ENCODE results near the gene TNS1. TPM values are rescaled to one million over a fixed set of nuclear protein-coding genes. Genes with fewer than 3 reads are reported as not detected.

The TNS1 gene
- total and polyA plus RNA-seq, 9 of the 15 experiments (the other 6 are each of a cell fraction or from before 2014, with no cell fraction given), result 0.13 to 2.7 (median 0.77) TPM

- no peak for FAIRE-seq
These were observed 166.6 kb downstream of the TNS1 start for GRCh38 chr2:217835931-217836891.

More at GRCh38 chr2:217835931-217836891, 166.6 kb downstream of the TNS1 start:
- no peaks in the 10 kb centered on the region for H3K36me3 ChIP-seq (ENCODE audit: control insufficient read depth, insufficient read depth, low read length)
- no peaks in the 10 kb centered on the region for H3K9me3 ChIP-seq (replicated peaks; ENCODE audit: control insufficient read depth, insufficient read depth, low read depth, low read length)
- in situ Hi-C loops (cut with MboI) (no loop called here), intact Hi-C loops (cut with micrococcal nuclease) (no loop called here)
- H3K9me1 ChIP-seq (ENCODE audit: control insufficient read depth, insufficient read depth, low read length), result no peaks in the 10 kb centered on the region
- no peak overlapping the region for H3K4me3 ChIP-seq
- TF ChIP-seq ZNF41 (CRISPR knock-in tag; conservative IDR thresholded peaks at IDR 0.05) (no peak), CEBPG (CRISPR knock-in tag; IDR thresholded peaks at IDR 0.05) (0 out of 2 replicates have a peak, but pooled peaks have one; percentile 27), CEBPG (tag; conservative IDR thresholded peaks at IDR 0.05 in 1 of 2, IDR thresholded peaks at IDR 0.05 in 1 of 2) (peak in 1 of 2 experiments; percentile 91; a peak in 2 of 4 replicates), FOXJ2 (tag; IDR thresholded peaks at IDR 0.05) (peak; percentile 37; the same call in 1 of the 2 replicates), RFX1 (IDR thresholded peaks at IDR 0.05) (peak; percentile 58), ZFP91 (CRISPR knock-in tag; IDR thresholded peaks at IDR 0.05) (no peak), ATF3 (IDR thresholded peaks at IDR 0.05) (peak; percentile 77), ATF3 (CRISPR knock-in tag; conservative IDR thresholded peaks at IDR 0.05) (no peak), JUND (IDR thresholded peaks at IDR 0.05; ENCODE audit: borderline replicate concordance, low read depth, low read length) (no peak), JUND (tag; IDR thresholded peaks at IDR 0.05; ENCODE audit: borderline replicate concordance, low read depth, low read length) (no peak)
- no peak overlapping the region for H3K4me2 ChIP-seq (ENCODE audit: insufficient read depth, low read length)
- H2AFZ ChIP-seq (ENCODE audit: low read depth, low read length), result peak overlapping the region; percentile 39; the same call in 1 of the 2 replicates
- H3K27me3 ChIP-seq (ENCODE audit: control insufficient read depth in 2 of 2, insufficient read depth in 2 of 2, low read length in 2 of 2), result no peaks in the 10 kb centered on the region
- H3K9ac ChIP-seq (ENCODE audit: insufficient read depth in 1 of 2, low read depth in 2 of 2, low read length in 2 of 2), result no peak overlapping the region
- CTCF ChIA-PET (ENCODE audit: low intra/inter-chr PET ratio), result no interaction called here
- no TSS peak for BruUV-seq (replicated peaks)
- peaks cover 13 to 45% of the 10 kb centered on the region in 2 experiments; a peak in 4 of 5 replicates for H3K4me1 ChIP-seq (replicated peaks in 1 of 2; ENCODE audit: control insufficient read depth in 2 of 2, insufficient read depth in 2 of 2, low read length in 2 of 2)
- no peak overlapping the region; the same call in 2 of the 3 replicates for H3K27ac ChIP-seq (ENCODE audit: extremely low read depth, low read depth, low read length)
- ATAC-seq, result no peak
- WGBS (ENCODE audit: insufficient coverage, low coverage, missing lambda C conversion rate), result 44% methylated on average over 10 of the region's 18 CpGs
- H4K20me1 ChIP-seq (replicated peaks; ENCODE audit: control insufficient read depth, insufficient read depth, low read length), result no peaks in the 10 kb centered on the region
- H3K79me2 ChIP-seq (ENCODE audit: control insufficient read depth, insufficient read depth, low read length), result peaks cover 2% of the 10 kb centered on the region; the same call in 1 of the 3 replicates
- DNase-seq (ENCODE audit: extremely low read depth in 1 of 4, low spot score in 3 of 4), result no peak
- POLR2A ChIA-PET, result interaction anchor here (0.7 kb wide), 2 partner anchors 13 to 28 kb away, joined by 3 read pairs; no protein-coding TSS in a partner anchor

All from K562 (cell line).